Naive thymus-derived CD8-positive, alpha-beta T cell (primary cell): ENCODE data around the gene SMYD3. TPM values are rescaled to one million over a fixed set of nuclear protein-coding genes. Genes with fewer than 3 reads are reported as not detected.
"Not testable (repeated sequence)": the region's sequence is repeated elsewhere in the genome, so short reads cannot be mapped to it uniquely, and the experiment has no call there.

ENCODE experiments used
- ATAC-seq, 2 donors: fragments of 150-1000 bp; cut with Tn5 transposase in 1 of 2; sonication (Bioruptor Pico), chemical (Tn5 transposase) in 1 of 2; 1 replicate in 1 of 2; 2 replicates in 1 of 2; pipeline ENCODE4 v1.10.0; 2021; ENCODE audit warnings: mild to moderate bottlenecking in 2 of 2, moderate library complexity in 2 of 2
- POLR2A ChIA-PET: fragments of 350-600 bp; sonication (Branson Sonifier 250); formaldehyde crosslinking; loops from one replicate; lab custom pipeline; 2021; ENCODE audit warnings: antibody characterized with exemption; lab: Charles Lee
- DNase-seq, 10 donors: peaks; one replicate each; pipeline versions ENCODE4 v3.0.0 to v3.0.0-alpha.2; 2020 to 2022
- H3K27ac Mint-ChIP-seq, 10 donors: one replicate each; pipeline ENCODE4 v1.8.0; 2020 to 2022; ENCODE audit warnings: mild to moderate bottlenecking in 10 of 10, mixed read lengths in 10 of 10, moderate library complexity in 4 of 10, inconsistent platforms in 1 of 10
- H3K27me3 Mint-ChIP-seq, 5 donors: one replicate each; pipeline ENCODE4 v1.8.0; 2021 to 2022; ENCODE audit warnings: mixed read lengths in 5 of 5
- H3K36me3 Mint-ChIP-seq, 3 donors: one replicate each; pipeline ENCODE4 v1.8.0; 2020 to 2022; ENCODE audit warnings: mixed read lengths in 3 of 3, mild to moderate bottlenecking in 2 of 3, inconsistent platforms in 1 of 3
- H3K4me1 Mint-ChIP-seq, 4 donors: one replicate each; pipeline ENCODE4 v1.8.0; 2021 to 2022; ENCODE audit warnings: mixed read lengths in 4 of 4
- H3K4me3 Mint-ChIP-seq, 10 donors: one replicate each; pipeline ENCODE4 v1.8.0; 2020 to 2022; ENCODE audit warnings: mild to moderate bottlenecking in 10 of 10, mixed read lengths in 10 of 10, moderate library complexity in 6 of 10, inconsistent platforms in 1 of 10
- H3K9me3 Mint-ChIP-seq, 9 donors: one replicate each; pipeline ENCODE4 v1.8.0; 2020 to 2022; ENCODE audit warnings: mixed read lengths in 9 of 9, mild to moderate bottlenecking in 3 of 9, inconsistent platforms in 1 of 9, moderate library complexity in 1 of 9
- polyA plus RNA-seq, 3 donors: library from polyadenylated mRNA; unstranded; fragments of 300-500 nt; fragmentation: Illumina TruSeq; gene quantifications; one replicate each; pipeline ENCODE4 v1.2.3, GENCODE V29; 2021
- total RNA-seq, 8 experiments: library from RNA in 2 of 8; stranded (reverse) in 2 of 8; gene quantifications; one replicate each; pipeline ENCODE4 v1.2.3 and lab custom pipeline; 2021 to 2026

SMYD3 gene
- total and polyA plus RNA-seq, 5 experiments from 2014 or later, result 19.1 to 42.1 (median 36.5) TPM

- Mint-ChIP-seq H3K36me3 (peaks cover 14 to 57% (median 27%) of the 10 kb centered on the region in 3 donors), H3K4me3 (no peak overlapping the region), H3K27ac (no peak overlapping the region), H3K27me3 (no peaks in the 10 kb centered on the region), H3K4me1 (no peaks in the 10 kb centered on the region), H3K9me3 (peaks cover 0 to 10% (median 1%) of the 10 kb centered on the region in 9 donors)
- ATAC-seq (no peak), DNase-seq (no peak)
- POLR2A ChIA-PET, result interaction anchor here (0.6 kb wide), 1 partner anchor 170 kb away, joined by 3 read pairs; no protein-coding TSS in a partner anchor
Observed at GRCh38 chr1:245832771-245833527, 674.1 kb downstream of the SMYD3 start.

- POLR2A ChIA-PET, result no interaction called here
- no peak overlapping the region for H3K27ac Mint-ChIP-seq
- peaks cover 15 to 52% (median 20%) of the 10 kb centered on the region in 3 donors for H3K36me3 Mint-ChIP-seq
- no peaks in the 10 kb centered on the region for H3K4me1 Mint-ChIP-seq
- no peaks in the 10 kb centered on the region for H3K27me3 Mint-ChIP-seq
- ATAC-seq (no peak), DNase-seq (peak in 1 of 10 donors; percentile 10)
- H3K9me3 Mint-ChIP-seq, result peaks cover 0 to 17% (median 8%) of the 10 kb centered on the region in 9 donors
- H3K4me3 Mint-ChIP-seq, result no peak overlapping the region
Observed at GRCh38 chr1:245831518-245831917, 675.6 kb downstream of the SMYD3 start.

GRCh38 chr1:245829826-245830225 lies 677.3 kb downstream of the SMYD3 start:
- H3K4me1 Mint-ChIP-seq, result no peaks in the 10 kb centered on the region

GRCh38 chr1:245829194-245829593 lies 677.9 kb downstream of the SMYD3 start:
- POLR2A ChIA-PET, result no interaction called here
- peaks cover 0 to 30% (median 10%) of the 10 kb centered on the region in 9 donors for H3K9me3 Mint-ChIP-seq

More at GRCh38 chr1:245829826-245830225, 677.3 kb downstream of the SMYD3 start:
- ATAC-seq (no peak), DNase-seq (no peak)
- Mint-ChIP-seq H3K36me3 (peaks cover 14 to 53% (median 15%) of the 10 kb centered on the region in 3 donors), H3K27me3 (no peaks in the 10 kb centered on the region), H3K9me3 (peaks cover 0 to 28% (median 9%) of the 10 kb centered on the region in 9 donors), H3K4me3 (no peak overlapping the region), H3K27ac (no peak overlapping the region)
- POLR2A ChIA-PET, result no interaction called here

GRCh38 chr1:245827301-245827700 lies 679.8 kb downstream of the SMYD3 start:
- H3K36me3 Mint-ChIP-seq, result peaks cover 23 to 59% (median 34%) of the 10 kb centered on the region in 3 donors
- H3K4me3 Mint-ChIP-seq, result no peak overlapping the region
- peaks cover 11 to 49% (median 27%) of the 10 kb centered on the region in 9 donors for H3K9me3 Mint-ChIP-seq
- no peaks in the 10 kb centered on the region for H3K27me3 Mint-ChIP-seq
- DNase-seq (peak in 1 of 10 donors; percentile 36), ATAC-seq (no peak)
- POLR2A ChIA-PET, result no interaction called here
- H3K27ac Mint-ChIP-seq, result no peak overlapping the region
- H3K4me1 Mint-ChIP-seq, result peaks cover 0 to 3% (median 0%) of the 10 kb centered on the region in 4 donors

More at GRCh38 chr1:245829194-245829593, 677.9 kb downstream of the SMYD3 start:
- Mint-ChIP-seq H3K36me3 (peaks cover 13 to 51% (median 16%) of the 10 kb centered on the region in 3 donors), H3K4me1 (no peaks in the 10 kb centered on the region), H3K27me3 (no peaks in the 10 kb centered on the region), H3K27ac (no peak overlapping the region), H3K4me3 (no peak overlapping the region)
- ATAC-seq (no peak), DNase-seq (no peak)

GRCh38 chr1:245825128-245825901 lies 681.8 kb downstream of the SMYD3 start:
- peaks cover 11 to 49% (median 27%) of the 10 kb centered on the region in 9 donors for H3K9me3 Mint-ChIP-seq
- POLR2A ChIA-PET, result no interaction called here
- H3K4me1 Mint-ChIP-seq, result peaks cover 0 to 3% (median 0%) of the 10 kb centered on the region in 4 donors
- no peaks in the 10 kb centered on the region for H3K27me3 Mint-ChIP-seq
- H3K4me3 Mint-ChIP-seq, result no peak overlapping the region
- ATAC-seq, result no peak
- no peak overlapping the region for H3K27ac Mint-ChIP-seq
- DNase-seq, result peak in 1 of 10 donors; percentile 22
- H3K36me3 Mint-ChIP-seq, result peaks cover 23 to 47% (median 34%) of the 10 kb centered on the region in 3 donors

- POLR2A ChIA-PET, result no interaction called here
- peaks cover 0 to 3% (median 0%) of the 10 kb centered on the region in 4 donors for H3K4me1 Mint-ChIP-seq
- H3K27me3 Mint-ChIP-seq, result no peaks in the 10 kb centered on the region
- H3K36me3 Mint-ChIP-seq, result peaks cover 23 to 39% (median 30%) of the 10 kb centered on the region in 3 donors
- H3K4me3 Mint-ChIP-seq, result peak overlapping the region in 1 of 10 donors; percentile 2
- no peak overlapping the region for H3K27ac Mint-ChIP-seq
- peaks cover 8 to 43% (median 26%) of the 10 kb centered on the region in 9 donors for H3K9me3 Mint-ChIP-seq
- DNase-seq (peak in 1 of 10 donors; percentile 55), ATAC-seq (no peak)
Observed at GRCh38 chr1:245823408-245824147, 683.5 kb downstream of the SMYD3 start.

- POLR2A ChIA-PET, result no interaction called here
- no peak for DNase-seq
- peaks cover 0 to 3% (median 0%) of the 10 kb centered on the region in 4 donors for H3K4me1 Mint-ChIP-seq
- peak overlapping the region in 1 of 10 donors; percentile 20 for H3K4me3 Mint-ChIP-seq
- H3K36me3 Mint-ChIP-seq, result peaks cover 24 to 39% (median 30%) of the 10 kb centered on the region in 3 donors
- no peaks in the 10 kb centered on the region for H3K27me3 Mint-ChIP-seq
- ATAC-seq, result no peak
- peaks cover 8 to 43% (median 26%) of the 10 kb centered on the region in 9 donors for H3K9me3 Mint-ChIP-seq
- H3K27ac Mint-ChIP-seq, result no peak overlapping the region
Observed at GRCh38 chr1:245822996-245823395, 684.1 kb downstream of the SMYD3 start.

GRCh38 chr1:245818363-245818762 lies 688.7 kb downstream of the SMYD3 start:
- not testable (repeated sequence) for H3K27me3 Mint-ChIP-seq

GRCh38 chr1:245816496-245816895 lies 690.6 kb downstream of the SMYD3 start:
- H3K9me3 Mint-ChIP-seq, POLR2A ChIA-PET, ATAC-seq, H3K4me3 Mint-ChIP-seq, DNase-seq, H3K27me3 Mint-ChIP-seq, H3K36me3 Mint-ChIP-seq, H3K27ac Mint-ChIP-seq, H3K4me1 Mint-ChIP-seq: not testable (repeated sequence)

More at GRCh38 chr1:245818363-245818762, 688.7 kb downstream of the SMYD3 start:
- H3K4me1 Mint-ChIP-seq, H3K27ac Mint-ChIP-seq, POLR2A ChIA-PET, H3K4me3 Mint-ChIP-seq, DNase-seq, ATAC-seq: not testable (repeated sequence)
- H3K9me3 Mint-ChIP-seq, result peaks cover 4 to 10% (median 9%) of the 10 kb centered on the region in 9 donors
- peaks cover 6 to 13% (median 9%) of the 10 kb centered on the region in 3 donors for H3K36me3 Mint-ChIP-seq

GRCh38 chr1:245814651-245815050 lies 692.4 kb downstream of the SMYD3 start:
- POLR2A ChIA-PET, result no interaction called here
- H3K4me1 Mint-ChIP-seq, result peaks cover 0 to 13% (median under 1%) of the 10 kb centered on the region in 4 donors
- no peaks in the 10 kb centered on the region for H3K27me3 Mint-ChIP-seq
- H3K27ac Mint-ChIP-seq, result no peak overlapping the region
- H3K36me3 Mint-ChIP-seq, result peaks cover 0 to 3% (median 2%) of the 10 kb centered on the region in 3 donors
- DNase-seq (no peak), ATAC-seq (no peak)
- no peaks in the 10 kb centered on the region for H3K9me3 Mint-ChIP-seq
- no peak overlapping the region for H3K4me3 Mint-ChIP-seq

- no peak for ATAC-seq
- POLR2A ChIA-PET, result no interaction called here
- no peak for DNase-seq
- H3K27me3 Mint-ChIP-seq, result no peaks in the 10 kb centered on the region
- H3K4me1 Mint-ChIP-seq, result peaks cover 0 to 36% (median 5%) of the 10 kb centered on the region in 4 donors
- peaks cover 0 to 11% (median 0%) of the 10 kb centered on the region in 3 donors for H3K36me3 Mint-ChIP-seq
- H3K27ac Mint-ChIP-seq, result no peak overlapping the region
- H3K9me3 Mint-ChIP-seq, result no peaks in the 10 kb centered on the region
- no peak overlapping the region for H3K4me3 Mint-ChIP-seq
Observed at GRCh38 chr1:245812278-245812677, 694.8 kb downstream of the SMYD3 start.
